Kidney epithelial cell (primary cell): ENCODE results near the gene CBFA2T3. TPM values are rescaled to one million over a fixed set of nuclear protein-coding genes. Genes with fewer than 3 reads are reported as not detected.

ENCODE experiments used
- DNase-seq: peaks from one replicate; pipeline ENCODE4 v3.0.0-alpha.2; 2010; ENCODE audit warnings: low read depth
- H3K27me3 ChIP-seq: 2 replicates; pipeline ENCODE4 v1.6.0; 2011; ENCODE audit warnings: low read length; ENCODE audit not compliant: control insufficient read depth, insufficient read depth
- H3K36me3 ChIP-seq: 2 replicates; pipeline ENCODE4 v1.5.1; 2011; ENCODE audit warnings: low read length; ENCODE audit not compliant: control insufficient read depth, insufficient read depth
- H3K4me3 ChIP-seq: 2 replicates; pipeline ENCODE4 v1.5.1; 2011; ENCODE audit warnings: low read depth, mild to moderate bottlenecking, control low read depth, low read length
- total RNA-seq: library from RNA; depleted of rRNA; stranded (reverse); fragments of >200 nt; gene quantifications from 2 replicates; pipeline ENCODE4 v1.2.3, GENCODE V29; 2015
- TF ChIP-seq, protein P1 (sequence below): IDR thresholded peaks from 2 replicates; pipeline ENCODE4 v1.5.1; 2011; ENCODE audit warnings: mild to moderate bottlenecking, moderate library complexity, low read length, control low read depth, inconsistent platforms; ENCODE audit not compliant: insufficient read depth, poor library complexity, severe bottlenecking

The CBFA2T3 gene
- total RNA-seq, 1 donor from 2014 or later: 0.63 TPM

DNA sequence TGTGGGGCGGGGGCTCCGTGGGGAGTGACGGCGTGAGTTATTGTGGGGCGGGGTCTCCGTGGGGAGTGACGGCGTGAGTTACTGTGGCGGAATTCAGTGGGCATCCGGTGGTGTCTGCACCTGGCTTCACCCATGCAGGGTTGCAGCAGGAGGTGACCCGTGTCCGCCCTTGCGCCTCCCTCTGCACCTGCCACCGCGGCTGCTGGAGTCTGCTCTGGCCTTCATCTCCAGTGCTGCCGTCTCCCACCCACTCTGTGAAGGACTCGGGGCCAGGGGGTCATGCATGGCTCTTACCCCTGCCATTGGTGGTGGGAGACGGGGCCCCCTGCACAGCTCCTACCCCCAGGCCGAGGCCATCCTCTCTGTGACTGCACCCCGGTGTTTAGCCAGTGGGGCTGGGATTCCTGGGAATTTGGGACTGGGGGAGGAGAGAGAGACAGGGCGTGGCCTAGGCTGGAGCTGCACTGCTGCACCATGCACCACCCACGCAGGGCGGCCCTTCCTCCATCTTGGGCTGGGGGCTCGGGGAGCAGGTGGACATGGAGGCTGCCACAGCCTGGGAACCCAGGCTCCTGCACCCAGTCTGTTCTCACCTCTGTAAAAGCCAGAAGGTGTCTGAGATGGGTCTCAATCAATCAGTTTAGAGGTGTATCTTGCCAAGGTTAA lies 109.3 kb downstream of the CBFA2T3 start:
- TF ChIP-seq, protein P1, sequence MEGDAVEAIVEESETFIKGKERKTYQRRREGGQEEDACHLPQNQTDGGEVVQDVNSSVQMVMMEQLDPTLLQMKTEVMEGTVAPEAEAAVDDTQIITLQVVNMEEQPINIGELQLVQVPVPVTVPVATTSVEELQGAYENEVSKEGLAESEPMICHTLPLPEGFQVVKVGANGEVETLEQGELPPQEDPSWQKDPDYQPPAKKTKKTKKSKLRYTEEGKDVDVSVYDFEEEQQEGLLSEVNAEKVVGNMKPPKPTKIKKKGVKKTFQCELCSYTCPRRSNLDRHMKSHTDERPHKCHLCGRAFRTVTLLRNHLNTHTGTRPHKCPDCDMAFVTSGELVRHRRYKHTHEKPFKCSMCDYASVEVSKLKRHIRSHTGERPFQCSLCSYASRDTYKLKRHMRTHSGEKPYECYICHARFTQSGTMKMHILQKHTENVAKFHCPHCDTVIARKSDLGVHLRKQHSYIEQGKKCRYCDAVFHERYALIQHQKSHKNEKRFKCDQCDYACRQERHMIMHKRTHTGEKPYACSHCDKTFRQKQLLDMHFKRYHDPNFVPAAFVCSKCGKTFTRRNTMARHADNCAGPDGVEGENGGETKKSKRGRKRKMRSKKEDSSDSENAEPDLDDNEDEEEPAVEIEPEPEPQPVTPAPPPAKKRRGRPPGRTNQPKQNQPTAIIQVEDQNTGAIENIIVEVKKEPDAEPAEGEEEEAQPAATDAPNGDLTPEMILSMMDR: no peak
- H3K36me3 ChIP-seq: no peaks in the 10 kb centered on the region

DNA sequence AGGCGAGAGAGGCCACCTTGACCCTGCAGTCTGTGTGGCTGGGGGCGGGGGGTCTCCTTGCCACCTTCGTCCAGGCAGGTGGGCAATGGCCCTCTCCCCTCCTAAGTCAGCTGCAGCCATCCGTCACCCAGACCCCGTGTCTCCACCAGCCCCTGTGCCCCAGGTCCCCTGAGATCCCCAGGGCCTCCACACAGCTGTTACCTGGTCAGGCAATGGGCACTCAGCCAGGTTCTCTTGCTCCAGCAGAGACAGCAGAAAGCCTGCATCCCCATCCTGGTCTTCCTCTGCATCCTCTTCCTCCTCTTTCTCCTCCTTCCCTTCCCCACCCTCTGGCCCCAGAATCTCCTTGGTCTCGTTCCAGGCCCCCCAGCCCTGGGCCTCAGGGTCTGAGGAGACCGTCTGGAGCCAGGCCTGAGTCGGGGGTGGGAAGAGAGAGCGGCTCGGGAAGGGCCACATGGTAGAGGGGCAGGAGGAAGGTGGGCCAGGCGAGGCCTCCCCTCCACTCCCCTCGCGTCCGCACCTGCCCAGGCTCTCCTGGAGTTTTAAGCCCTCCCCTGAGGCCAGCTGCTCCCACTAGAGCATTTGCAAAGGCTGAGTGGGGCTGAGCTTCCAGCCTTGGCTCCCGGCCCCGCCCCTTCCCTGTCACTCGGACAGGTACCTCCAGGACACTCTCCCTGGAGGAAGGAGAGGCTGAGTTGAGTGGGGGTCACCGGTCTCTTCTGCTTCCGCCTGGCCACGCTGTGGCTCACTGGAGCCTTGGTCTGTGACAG lies 110.7 kb downstream of the CBFA2T3 start, which contains the start of gene PABPN1L:
TSS of gene PABPN1L (minus strand) at position 510 of the 770 bp plus-strand sequence. CDS start at position 456, 54 bp downstream.
- peaks cover 2% of the 10 kb centered on the region for H3K36me3 ChIP-seq
- H3K4me3 ChIP-seq: no peak within 1 kb of the TSS
- peaks cover 49% of the 10 kb centered on the region for H3K27me3 ChIP-seq
- DNase-seq: no peak
- TF ChIP-seq, protein P1: no peak

More for the DNA sequence above, 109.3 kb downstream of the CBFA2T3 start:
- Histone ChIP-seq H3K27me3 (peaks cover 59% of the 10 kb centered on the region), H3K4me3 (no peak overlapping the region)
- no peak for DNase-seq

DNA sequence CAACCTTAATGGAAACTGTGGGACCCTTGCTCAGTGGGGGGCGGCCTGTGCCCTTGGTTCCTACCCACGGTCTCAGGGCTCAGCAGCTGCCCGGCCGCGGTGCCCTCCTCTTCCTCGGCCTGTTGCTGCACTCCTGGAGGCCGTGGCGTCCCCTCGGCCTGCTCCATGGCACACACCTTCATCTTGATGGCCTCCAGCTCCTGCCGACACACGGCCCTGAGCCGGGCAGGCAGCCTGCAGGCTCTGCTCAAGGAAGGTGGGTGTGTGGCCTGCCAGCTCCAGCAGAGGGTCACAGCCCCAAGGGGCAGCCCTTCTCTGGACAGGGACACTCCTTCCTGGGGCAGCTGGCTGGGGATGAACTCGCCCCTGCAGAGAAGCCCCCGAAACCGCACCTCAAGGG lies 111.3 kb downstream of the CBFA2T3 start:
- peaks cover 3% of the 10 kb centered on the region for H3K36me3 ChIP-seq
- H3K27me3 ChIP-seq: peaks cover 44% of the 10 kb centered on the region
- no peak for DNase-seq
- TF ChIP-seq, protein P1: no peak
- no peak overlapping the region for H3K4me3 ChIP-seq

DNA sequence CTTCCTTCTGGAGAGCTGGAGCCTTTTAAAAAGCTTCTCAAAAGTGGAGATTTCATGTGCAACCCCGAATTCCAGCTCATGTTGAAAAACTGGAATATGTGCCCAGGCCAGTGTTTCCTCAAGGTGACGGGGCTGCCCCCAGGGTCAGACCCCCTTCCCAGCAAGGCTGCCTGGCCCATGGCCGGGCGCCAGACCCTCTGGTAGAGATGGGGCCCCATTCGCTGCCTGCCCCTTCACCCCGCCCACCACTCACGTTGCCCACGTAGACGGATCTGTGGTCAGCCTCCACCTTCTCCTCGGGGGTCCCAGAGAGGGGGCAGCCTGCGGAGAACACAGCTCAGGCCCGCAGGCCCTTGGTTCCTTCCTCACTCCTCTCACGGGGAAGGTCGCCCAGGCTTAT lies 111.7 kb downstream of the CBFA2T3 start:
- H3K4me3 ChIP-seq: no peak overlapping the region
- TF ChIP-seq, protein P1: no peak
- H3K27me3 ChIP-seq: peaks cover 40% of the 10 kb centered on the region
- no peak for DNase-seq
- H3K36me3 ChIP-seq: peaks cover 3% of the 10 kb centered on the region

DNA sequence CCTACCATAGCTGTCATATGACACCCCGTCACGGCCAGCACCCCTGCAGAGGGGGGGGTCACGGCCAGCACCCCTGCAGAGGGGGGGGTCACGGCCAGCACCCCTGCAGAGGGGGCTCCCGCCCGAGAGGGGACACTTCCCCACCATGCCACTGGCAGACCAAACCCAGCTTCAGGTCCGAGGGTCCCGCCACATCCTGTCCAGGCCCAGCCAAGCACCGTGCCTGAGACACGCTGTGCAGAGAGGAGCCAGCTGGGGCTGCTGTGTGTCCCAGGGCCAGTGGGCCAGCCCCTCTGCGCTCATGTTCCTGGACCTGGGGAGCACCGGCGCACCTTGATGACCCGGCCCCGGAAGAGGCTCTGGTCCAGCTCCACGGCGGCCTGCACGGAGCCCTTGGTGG lies 112.5 kb downstream of the CBFA2T3 start:
- peaks cover 36% of the 10 kb centered on the region for H3K27me3 ChIP-seq
- peaks cover 3% of the 10 kb centered on the region for H3K36me3 ChIP-seq
- H3K4me3 ChIP-seq: no peak overlapping the region
- DNase-seq: no peak
- TF ChIP-seq, protein P1: no peak
